Upper lobe of left lung (tissue), 6 donors: Measurements from ENCODE around the gene KCNG1. TPM values are rescaled to one million over a fixed set of nuclear protein-coding genes. Genes with fewer than 3 reads are reported as not detected.

Experiments
- ATAC-seq, 2 donors: fragments of 200-7000 bp; cut with Tn5 transposase; one replicate each; pipeline ENCODE4 v1.9.1; 2022; ENCODE audit warnings: mild to moderate bottlenecking in 2 of 2, moderate library complexity in 2 of 2; ENCODE audit not compliant: low FRiP score in 2 of 2
- DNase-seq, 2 donors: peaks; one replicate each; pipeline ENCODE4 v3.0.0-alpha.2; 2019 to 2020
- H3K27ac ChIP-seq, 4 donors: fragments of 200-600 bp; sonication (generic); one replicate each; pipeline ENCODE4 v1.5.1; 2016 to 2019
- H3K27me3 ChIP-seq, 4 donors: fragments of 200-600 bp; sonication (generic); one replicate each; pipeline ENCODE4 v1.5.1; 2017 to 2019
- H3K36me3 ChIP-seq, 4 donors: fragments of 200-600 bp; sonication (generic); one replicate each; pipeline ENCODE4 v1.5.1; 2016 to 2019
- H3K4me1 ChIP-seq, 4 donors: fragments of 200-600 bp; sonication (generic); one replicate each; pipeline ENCODE4 v1.5.1; 2018 to 2019
- H3K4me3 ChIP-seq, 4 donors: fragments of 200-600 bp; sonication (generic); one replicate each; pipeline ENCODE4 v1.5.1; 2017 to 2019; ENCODE audit warnings: mild to moderate bottlenecking in 2 of 4, moderate library complexity in 1 of 4
- H3K9me3 ChIP-seq, 4 donors: fragments of 200-600 bp; sonication (generic); one replicate each; pipeline ENCODE4 v1.5.1; 2018 to 2019
- CTCF ChIP-seq, 6 experiments: fragments of 450-650 bp in 4 of 6; fragments of 200-600 bp in 2 of 6; sonication (generic) in 2 of 6; IDR thresholded peaks; one replicate each; pipeline ENCODE4 v1.5.1; 2016 to 2019; ENCODE audit warnings: antibody characterized with exemption in 6 of 6
- EP300 ChIP-seq, 4 donors: sonication (generic); formaldehyde crosslinking; IDR thresholded peaks; one replicate each; pipeline ENCODE4 v1.5.1; 2017; ENCODE audit warnings: antibody characterized with exemption in 4 of 4, control low read depth in 2 of 4
- POLR2A ChIP-seq, 4 donors: fragments of 450-650 bp; IDR thresholded peaks; one replicate each; pipeline ENCODE4 v1.5.1; 2016 to 2017; ENCODE audit warnings: antibody characterized with exemption in 4 of 4, mild to moderate bottlenecking in 2 of 4
- POLR2AphosphoS5 ChIP-seq, 2 donors: sonication (generic); formaldehyde crosslinking; IDR thresholded peaks; one replicate each; pipeline ENCODE4 v1.5.1; 2017; ENCODE audit warnings: antibody characterized with exemption in 2 of 2
- WGBS, 2 donors: methylation state at CpG; one replicate each; pipeline ENCODE4 v1.1.5; 2017 to 2018; 5-methylcytosine and 5-hydroxymethylcytosine counted together
- total RNA-seq, 6 donors: library from RNA; depleted of rRNA in 4 of 6; stranded (reverse); fragments of >200 nt in 4 of 6; gene quantifications; one replicate each; pipeline versions ENCODE4 v1.1.0 to v1.2.1, GENCODE V29; 2016 to 2021
- donor health status: DM: no; HTN: no; CAD: no; lungs with moderate emphysema.
- donor health status: DM: no; HTN: yes; CAD: no; lungs with severe emphysema.

The KCNG1 gene
- total RNA-seq, 6 donors from 2014 or later = 0.17 to 0.37 (median 0.25) TPM; not detected in 2

GRCh38 chr20:51001430-51002265 lies 21.3 kb downstream of the KCNG1 start:
- 78 to 83% methylated on average over 20 of the region's 20 CpGs for WGBS, 2 donors
- Histone ChIP-seq H3K27ac (no peak overlapping the region), H3K9me3 (no peaks in the 10 kb centered on the region), H3K4me3 (no peak overlapping the region), H3K27me3 (no peaks in the 10 kb centered on the region), H3K4me1 (no peaks in the 10 kb centered on the region), H3K36me3 (no peaks in the 10 kb centered on the region)
- no peak for TF ChIP-seq EP300 (IDR thresholded peaks at IDR 0.05)
- TF ChIP-seq POLR2A (IDR thresholded peaks at IDR 0.05) = no peak
- TF ChIP-seq POLR2AphosphoS5 (IDR thresholded peaks at IDR 0.05) = no peak
- TF ChIP-seq CTCF (IDR thresholded peaks at IDR 0.05) = no peak
- DNase-seq (no peak), ATAC-seq (no peak)

DNA sequence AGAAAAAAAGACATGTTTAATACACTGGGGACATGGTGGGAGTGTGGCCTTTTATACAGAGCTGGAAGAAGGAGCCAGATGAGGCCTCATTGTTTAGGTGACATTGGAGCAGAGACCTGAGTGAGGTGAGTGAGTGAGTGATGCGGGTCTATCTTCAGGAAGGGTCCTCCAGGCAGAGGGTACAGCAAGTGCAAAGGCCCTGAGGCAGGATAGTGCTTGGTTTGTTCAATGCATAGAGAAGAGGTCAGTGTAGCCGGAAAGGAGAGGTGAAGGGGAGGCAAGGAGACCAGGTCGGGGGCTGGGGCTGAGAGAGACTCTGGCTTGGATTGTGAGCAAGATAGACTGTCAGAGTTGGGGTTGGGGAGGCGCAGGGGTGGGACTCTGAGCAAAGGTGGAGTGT lies 23.6 kb downstream of the KCNG1 start:
- no peaks in the 10 kb centered on the region for H3K4me1 ChIP-seq
- DNase-seq = no peak
- TF ChIP-seq POLR2AphosphoS5 (IDR thresholded peaks at IDR 0.05) = no peak
- TF ChIP-seq EP300 (IDR thresholded peaks at IDR 0.05) = no peak
- TF ChIP-seq POLR2A (IDR thresholded peaks at IDR 0.05) = no peak
- no peak for TF ChIP-seq CTCF (IDR thresholded peaks at IDR 0.05)
- no peak overlapping the region for H3K27ac ChIP-seq
- no peaks in the 10 kb centered on the region for H3K36me3 ChIP-seq
- H3K9me3 ChIP-seq = no peaks in the 10 kb centered on the region
- H3K4me3 ChIP-seq = no peak overlapping the region
- H3K27me3 ChIP-seq = no peaks in the 10 kb centered on the region
- 84 to 87% methylated on average over 4 of the region's 4 CpGs for WGBS, 2 donors
- no peak for ATAC-seq

DNA sequence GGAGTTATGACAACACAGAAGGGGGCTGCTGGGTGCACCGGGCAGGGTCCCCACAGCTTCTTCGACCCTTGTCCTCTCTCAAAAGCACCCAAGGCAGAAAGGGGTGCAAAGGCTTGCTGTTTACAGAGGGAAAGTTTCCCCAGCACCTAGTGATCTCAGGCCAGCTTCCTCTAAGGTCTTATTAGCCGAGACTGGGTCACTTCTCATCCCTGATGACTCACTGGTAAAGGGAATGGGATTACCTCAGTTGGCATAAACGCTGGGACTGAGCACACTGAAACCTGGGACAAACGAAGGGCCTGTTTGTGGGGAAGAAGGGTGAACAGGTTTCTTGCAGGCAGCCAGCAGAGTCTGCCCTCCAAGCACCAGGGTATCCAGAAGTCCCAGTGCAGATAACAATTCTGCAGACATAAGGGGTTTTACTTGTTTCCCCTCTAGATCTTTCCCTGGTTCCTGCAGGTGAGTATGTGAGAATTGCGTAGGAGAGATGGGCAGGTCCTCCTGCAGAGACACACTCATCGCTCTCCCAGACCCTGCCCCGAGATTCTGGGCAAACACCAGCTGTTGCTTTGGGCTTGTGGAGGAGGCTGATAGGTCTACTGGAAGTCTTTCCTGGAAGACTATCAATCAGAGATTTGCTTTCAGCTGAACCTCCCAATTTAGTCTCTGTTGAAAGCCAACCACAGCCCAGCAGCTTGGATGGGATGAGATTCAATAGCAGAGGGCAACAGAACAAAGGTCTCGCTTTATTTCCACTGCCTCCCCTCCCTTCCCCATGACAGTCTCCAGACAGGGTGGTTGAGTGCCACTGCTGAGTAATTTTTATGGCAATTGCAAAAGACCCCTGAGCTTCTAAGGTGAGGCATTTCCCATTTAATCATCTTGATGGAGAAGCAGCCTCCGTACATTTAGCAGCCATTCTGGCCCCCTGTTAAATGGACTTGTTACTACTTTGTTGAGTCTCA lies 25.7 kb downstream of the KCNG1 start:
- TF ChIP-seq CTCF (IDR thresholded peaks at IDR 0.05) = no peak
- no peak for TF ChIP-seq POLR2AphosphoS5 (IDR thresholded peaks at IDR 0.05)
- TF ChIP-seq EP300 (IDR thresholded peaks at IDR 0.05) = no peak
- no peak for TF ChIP-seq POLR2A (IDR thresholded peaks at IDR 0.05)
- Histone ChIP-seq H3K27me3 (no peaks in the 10 kb centered on the region), H3K27ac (no peak overlapping the region), H3K9me3 (no peaks in the 10 kb centered on the region), H3K4me1 (no peaks in the 10 kb centered on the region), H3K4me3 (no peak overlapping the region), H3K36me3 (no peaks in the 10 kb centered on the region)
- 53 to 58% methylated on average over 10 of the region's 10 CpGs for WGBS, 2 donors
- DNase-seq (no peak), ATAC-seq (no peak)

DNA sequence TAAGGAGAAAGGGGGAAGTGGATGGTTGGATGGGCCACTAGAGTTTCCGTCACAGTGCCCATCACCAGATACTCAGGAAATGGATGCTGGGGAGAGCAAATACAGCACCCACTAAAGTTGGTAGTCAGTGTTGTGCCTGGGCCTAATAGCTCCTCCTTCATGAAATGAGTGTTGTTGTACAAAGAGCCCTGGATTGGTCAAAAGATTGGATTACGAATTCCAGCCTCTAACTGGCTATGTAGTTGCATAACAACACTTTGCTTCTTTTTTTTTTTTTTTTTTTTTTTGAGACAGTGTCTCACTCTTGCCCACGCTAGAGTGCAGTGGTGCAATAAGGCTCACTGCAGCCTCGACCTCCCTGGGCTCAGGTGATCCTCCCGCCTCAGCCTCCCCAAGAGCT lies 27.4 kb downstream of the KCNG1 start:
- ATAC-seq (no peak), DNase-seq (no peak)
- WGBS, 2 donors = 71% methylated on average over 5 of the region's 5 CpGs
- no peaks in the 10 kb centered on the region for H3K4me1 ChIP-seq
- H3K36me3 ChIP-seq = no peaks in the 10 kb centered on the region
- H3K27ac ChIP-seq = no peak overlapping the region
- H3K9me3 ChIP-seq = no peaks in the 10 kb centered on the region
- H3K4me3 ChIP-seq = no peak overlapping the region
- H3K27me3 ChIP-seq = no peaks in the 10 kb centered on the region
- no peak for TF ChIP-seq POLR2AphosphoS5 (IDR thresholded peaks at IDR 0.05)
- TF ChIP-seq POLR2A (IDR thresholded peaks at IDR 0.05) = no peak
- no peak for TF ChIP-seq CTCF (IDR thresholded peaks at IDR 0.05)
- no peak for TF ChIP-seq EP300 (IDR thresholded peaks at IDR 0.05)
